Upper lobe of left lung (tissue), 4 donors: Measurements from ENCODE around the gene A1BG.

Experiments
- POLR2A ChIP-seq, 4 donors: fragments of 450-650 bp; IDR thresholded peaks; one replicate each; pipeline ENCODE4 v1.5.1; 2016 to 2017; ENCODE audit warnings: antibody characterized with exemption in 4 of 4, mild to moderate bottlenecking in 2 of 4
- POLR2AphosphoS5 ChIP-seq, 2 donors: sonication (generic); formaldehyde crosslinking; IDR thresholded peaks; one replicate each; pipeline ENCODE4 v1.5.1; 2017; ENCODE audit warnings: antibody characterized with exemption in 2 of 2
- TF ChIP-seq, protein P1 (sequence below), 6 experiments: fragments of 450-650 bp in 4 of 6; fragments of 200-600 bp in 2 of 6; sonication (generic) in 2 of 6; IDR thresholded peaks; one replicate each; pipeline ENCODE4 v1.5.1; 2016 to 2019; ENCODE audit warnings: antibody characterized with exemption in 6 of 6

DNA sequence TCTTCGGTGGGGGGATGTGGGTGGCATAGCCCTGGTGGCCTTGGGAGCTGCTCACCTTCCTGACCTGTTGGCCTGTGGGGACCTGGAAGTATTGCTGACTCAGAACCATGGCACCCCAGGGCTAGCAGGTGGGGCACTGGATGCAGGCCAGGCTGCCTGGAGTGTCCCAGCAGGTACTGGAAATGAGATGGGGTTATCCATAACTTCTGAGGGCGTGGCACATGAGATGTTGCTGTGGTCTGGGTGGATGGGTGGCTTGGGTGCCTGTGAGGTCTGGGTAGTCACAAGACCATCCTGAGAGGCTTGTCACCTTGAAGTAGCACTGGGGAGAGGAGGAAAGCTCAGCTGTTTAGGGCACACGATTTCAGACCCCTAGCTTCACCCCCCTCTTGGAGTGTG lies 41.5 kb upstream of the A1BG start:
- TF ChIP-seq POLR2AphosphoS5 (IDR thresholded peaks at IDR 0.05) = peak in 1 of 2 donors; percentile 6
- TF ChIP-seq, protein P1, sequence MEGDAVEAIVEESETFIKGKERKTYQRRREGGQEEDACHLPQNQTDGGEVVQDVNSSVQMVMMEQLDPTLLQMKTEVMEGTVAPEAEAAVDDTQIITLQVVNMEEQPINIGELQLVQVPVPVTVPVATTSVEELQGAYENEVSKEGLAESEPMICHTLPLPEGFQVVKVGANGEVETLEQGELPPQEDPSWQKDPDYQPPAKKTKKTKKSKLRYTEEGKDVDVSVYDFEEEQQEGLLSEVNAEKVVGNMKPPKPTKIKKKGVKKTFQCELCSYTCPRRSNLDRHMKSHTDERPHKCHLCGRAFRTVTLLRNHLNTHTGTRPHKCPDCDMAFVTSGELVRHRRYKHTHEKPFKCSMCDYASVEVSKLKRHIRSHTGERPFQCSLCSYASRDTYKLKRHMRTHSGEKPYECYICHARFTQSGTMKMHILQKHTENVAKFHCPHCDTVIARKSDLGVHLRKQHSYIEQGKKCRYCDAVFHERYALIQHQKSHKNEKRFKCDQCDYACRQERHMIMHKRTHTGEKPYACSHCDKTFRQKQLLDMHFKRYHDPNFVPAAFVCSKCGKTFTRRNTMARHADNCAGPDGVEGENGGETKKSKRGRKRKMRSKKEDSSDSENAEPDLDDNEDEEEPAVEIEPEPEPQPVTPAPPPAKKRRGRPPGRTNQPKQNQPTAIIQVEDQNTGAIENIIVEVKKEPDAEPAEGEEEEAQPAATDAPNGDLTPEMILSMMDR (IDR thresholded peaks at IDR 0.05) = no peak
- TF ChIP-seq POLR2A (IDR thresholded peaks at IDR 0.05) = no peak
